GM13977 (cell line): ENCODE measurements around the gene ELFN1.

Experiments
- DNase-seq: peaks from one replicate; pipeline ENCODE4 v3.0.0; 2012; ENCODE audit warnings: low spot score
- CTCF ChIP-seq: IDR thresholded peaks from 2 replicates; pipeline ENCODE4 v1.5.1; 2012; ENCODE audit warnings: mild to moderate bottlenecking, control low read depth; ENCODE audit not compliant: insufficient read depth; ENCODE audit errors: extremely low read depth, missing control alignments
- in situ Hi-C: fragments of 300-500 bp; cut with MboI; formaldehyde crosslinking; loops from one replicate; pipeline ENCODE4 v1.12.0; 2022; ENCODE audit warnings: low sequenced_read_pairs, low pct_unique_long_range_greater_than_20kb, mixed read lengths, inconsistent platforms; ENCODE audit not compliant: unreplicated experiment

Gene ELFN1

GRCh38 chr7:1770331-1770730 is 100.3 kb downstream of the ELFN1 start:
- in situ Hi-C loops, result no loop called here
- TF ChIP-seq CTCF, result no peak
- DNase-seq, result no peak

- DNase-seq, result no peak
- no peak for TF ChIP-seq CTCF
- in situ Hi-C loops, result no loop called here
Observed at GRCh38 chr7:1775389-1775788, 105.3 kb downstream of the ELFN1 start.

GRCh38 chr7:1777122-1777521 is 107.0 kb downstream of the ELFN1 start:
- no peak for DNase-seq
- in situ Hi-C loops, result no loop called here
- no peak for TF ChIP-seq CTCF

- no peak for DNase-seq
- TF ChIP-seq CTCF, result no peak
- in situ Hi-C loops, result no loop called here
Observed at GRCh38 chr7:1779445-1779844, 109.4 kb downstream of the ELFN1 start.

- DNase-seq, result no peak
- in situ Hi-C loops, result no loop called here
- TF ChIP-seq CTCF, result no peak
Observed at GRCh38 chr7:1781369-1781768, 111.3 kb downstream of the ELFN1 start.

- TF ChIP-seq CTCF, result no peak
- DNase-seq, result no peak
- in situ Hi-C loops, result no loop called here
Observed at GRCh38 chr7:1785839-1786238, 115.8 kb downstream of the ELFN1 start.

GRCh38 chr7:1787241-1787640 is 117.2 kb downstream of the ELFN1 start:
- TF ChIP-seq CTCF, result no peak
- in situ Hi-C loops, result no loop called here
- no peak for DNase-seq
